Upper lobe of left lung (tissue), 4 donors: ENCODE results near the gene SH3RF1.

Source experiments
- POLR2AphosphoS5 ChIP-seq, 2 donors: sonication (generic); formaldehyde crosslinking; IDR thresholded peaks; one replicate each; pipeline ENCODE4 v1.5.1; 2017; ENCODE audit warnings: antibody characterized with exemption in 2 of 2
- TF ChIP-seq, protein P1 (sequence below), 6 experiments: fragments of 450-650 bp in 4 of 6; fragments of 200-600 bp in 2 of 6; sonication (generic) in 2 of 6; IDR thresholded peaks; one replicate each; pipeline ENCODE4 v1.5.1; 2016 to 2019; ENCODE audit warnings: antibody characterized with exemption in 6 of 6

DNA sequence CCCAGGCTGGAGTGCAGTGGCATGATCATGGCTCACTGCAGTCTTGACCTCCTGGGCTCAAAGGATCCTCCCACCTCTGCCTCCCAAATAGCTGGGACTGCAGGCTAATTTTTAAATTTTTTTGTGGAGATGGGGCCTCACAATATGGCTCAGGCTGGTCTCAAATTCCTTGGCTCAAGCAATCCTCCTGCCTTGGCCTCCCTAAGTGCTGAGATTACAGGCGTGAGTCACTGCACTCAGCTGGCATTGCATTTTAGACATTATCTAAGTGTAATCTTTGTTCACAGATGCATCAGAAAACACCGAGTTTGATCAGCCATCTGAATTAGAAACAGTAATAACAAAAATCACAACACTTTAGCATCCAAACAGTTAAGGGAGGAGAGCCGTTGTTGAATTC lies 207.3 kb downstream of the SH3RF1 start:
- TF ChIP-seq, protein P1, sequence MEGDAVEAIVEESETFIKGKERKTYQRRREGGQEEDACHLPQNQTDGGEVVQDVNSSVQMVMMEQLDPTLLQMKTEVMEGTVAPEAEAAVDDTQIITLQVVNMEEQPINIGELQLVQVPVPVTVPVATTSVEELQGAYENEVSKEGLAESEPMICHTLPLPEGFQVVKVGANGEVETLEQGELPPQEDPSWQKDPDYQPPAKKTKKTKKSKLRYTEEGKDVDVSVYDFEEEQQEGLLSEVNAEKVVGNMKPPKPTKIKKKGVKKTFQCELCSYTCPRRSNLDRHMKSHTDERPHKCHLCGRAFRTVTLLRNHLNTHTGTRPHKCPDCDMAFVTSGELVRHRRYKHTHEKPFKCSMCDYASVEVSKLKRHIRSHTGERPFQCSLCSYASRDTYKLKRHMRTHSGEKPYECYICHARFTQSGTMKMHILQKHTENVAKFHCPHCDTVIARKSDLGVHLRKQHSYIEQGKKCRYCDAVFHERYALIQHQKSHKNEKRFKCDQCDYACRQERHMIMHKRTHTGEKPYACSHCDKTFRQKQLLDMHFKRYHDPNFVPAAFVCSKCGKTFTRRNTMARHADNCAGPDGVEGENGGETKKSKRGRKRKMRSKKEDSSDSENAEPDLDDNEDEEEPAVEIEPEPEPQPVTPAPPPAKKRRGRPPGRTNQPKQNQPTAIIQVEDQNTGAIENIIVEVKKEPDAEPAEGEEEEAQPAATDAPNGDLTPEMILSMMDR (IDR thresholded peaks at IDR 0.05) = no peak
- TF ChIP-seq POLR2AphosphoS5 (IDR thresholded peaks at IDR 0.05) = no peak
